Thoracic aorta (tissue), 2 donors: ENCODE results near the gene SLC35B2. TPM values are rescaled to one million over a fixed set of nuclear protein-coding genes. Genes with fewer than 3 reads are reported as not detected.

Experiments used
- ATAC-seq: fragments of 150-250 bp; one replicate; pipeline ENCODE4 v1.8.0; 2017; ENCODE audit warnings: low read depth; ENCODE audit not compliant: insufficient number of reproducible peaks, low FRiP score
- DNase-seq: peaks from one replicate; pipeline ENCODE4 v3.0.0-alpha.2; 2020; ENCODE audit warnings: low spot score
- H3K27ac ChIP-seq, 2 donors: fragments of 200-600 bp; sonication (generic); 1 replicate in 1 of 2; 2 replicates in 1 of 2; pipeline ENCODE4 v1.5.1; 2016; ENCODE audit warnings: mild to moderate bottlenecking in 2 of 2, moderate library complexity in 2 of 2
- H3K27me3 ChIP-seq: fragments of 200-600 bp; sonication (generic); replicated peaks from 2 replicates; pipeline ENCODE4 v1.6.0; 2016; ENCODE audit warnings: mild to moderate bottlenecking; ENCODE audit not compliant: insufficient read depth
- H3K36me3 ChIP-seq: fragments of 200-600 bp; sonication (generic); one replicate; pipeline ENCODE4 v1.5.1; 2016
- H3K4me1 ChIP-seq, 2 donors: fragments of 200-600 bp; sonication (generic); 1 replicate in 1 of 2; 2 replicates in 1 of 2; pipeline versions ENCODE4 v1.5.1 to v1.6.0; 2016; ENCODE audit warnings: low read depth in 2 of 2, mild to moderate bottlenecking in 1 of 2; ENCODE audit not compliant: control insufficient read depth in 1 of 2
- H3K4me3 ChIP-seq: fragments of 200-600 bp; sonication (generic); 2 replicates; pipeline ENCODE4 v1.5.1; 2016; ENCODE audit warnings: mild to moderate bottlenecking
- H3K9me3 ChIP-seq: fragments of 200-600 bp; sonication (generic); 2 replicates; pipeline ENCODE4 v1.5.1; 2016
- CTCF ChIP-seq: fragments of 200-600 bp; sonication (generic); IDR thresholded peaks from one replicate; pipeline ENCODE4 v1.5.1; 2019; ENCODE audit warnings: antibody characterized with exemption
- total RNA-seq, 2 donors: library from RNA; depleted of rRNA; stranded (reverse); fragments of >200 nt; gene quantifications; one replicate each; pipeline versions ENCODE4 v1.1.0 to v1.2.3, GENCODE V29; 2016

Gene SLC35B2
- total RNA-seq, 2 donors from 2014 or later: 19.9 to 33.3 TPM

GRCh38 chr6:44228836-44229235, 28.5 kb downstream of the SLC35B2 start:
- Histone ChIP-seq H3K4me1 (peaks cover 45 to 68% of the 10 kb centered on the region in 2 donors), H3K9me3 (no peaks in the 10 kb centered on the region), H3K27me3 (no peaks in the 10 kb centered on the region), H3K4me3 (no peak overlapping the region), H3K27ac (no peak overlapping the region), H3K36me3 (peaks cover 43% of the 10 kb centered on the region)
- TF ChIP-seq CTCF: no peak
- no peak for DNase-seq
- ATAC-seq: no peak

GRCh38 chr6:44228433-44228832, 28.9 kb downstream of the SLC35B2 start:
- DNase-seq: no peak
- H3K9me3 ChIP-seq: no peaks in the 10 kb centered on the region
- no peak for TF ChIP-seq CTCF
- ATAC-seq: no peak
- H3K4me3 ChIP-seq: no peak overlapping the region
- peaks cover 43% of the 10 kb centered on the region for H3K36me3 ChIP-seq
- H3K27ac ChIP-seq: no peak overlapping the region
- no peaks in the 10 kb centered on the region for H3K27me3 ChIP-seq
- peaks cover 41 to 64% of the 10 kb centered on the region in 2 donors for H3K4me1 ChIP-seq

- DNase-seq (no peak), ATAC-seq (no peak)
- no peak overlapping the region for H3K4me3 ChIP-seq
- no peaks in the 10 kb centered on the region for H3K9me3 ChIP-seq
- TF ChIP-seq CTCF: no peak
- peaks cover 37 to 60% of the 10 kb centered on the region in 2 donors for H3K4me1 ChIP-seq
- H3K27ac ChIP-seq: peak overlapping the region in 1 of 2 donors; percentile 60
- no peaks in the 10 kb centered on the region for H3K27me3 ChIP-seq
- peaks cover 40% of the 10 kb centered on the region for H3K36me3 ChIP-seq
These were observed 29.3 kb downstream of the SLC35B2 start for GRCh38 chr6:44228031-44228430.

- no peak for DNase-seq
- peak overlapping the region; percentile 60 to 72 for H3K27ac ChIP-seq
- ATAC-seq: no peak
- peak overlapping the region; percentile 52 for H3K4me3 ChIP-seq
- TF ChIP-seq CTCF: no peak
- H3K4me1 ChIP-seq: peaks cover 42 to 59% of the 10 kb centered on the region in 2 donors
- no peaks in the 10 kb centered on the region for H3K27me3 ChIP-seq
- H3K9me3 ChIP-seq: no peaks in the 10 kb centered on the region
- peaks cover 33% of the 10 kb centered on the region for H3K36me3 ChIP-seq
These were observed 30.1 kb downstream of the SLC35B2 start for GRCh38 chr6:44227148-44227793.

GRCh38 chr6:44226368-44227147, 30.8 kb downstream of the SLC35B2 start:
- no peaks in the 10 kb centered on the region for H3K9me3 ChIP-seq
- H3K4me1 ChIP-seq: peaks cover 47 to 60% of the 10 kb centered on the region in 2 donors
- DNase-seq (no peak), ATAC-seq (no peak)
- peak overlapping the region; percentile 60 to 72 for H3K27ac ChIP-seq
- peaks cover 27% of the 10 kb centered on the region for H3K36me3 ChIP-seq
- peak overlapping the region; percentile 52 for H3K4me3 ChIP-seq
- H3K27me3 ChIP-seq: no peaks in the 10 kb centered on the region
- TF ChIP-seq CTCF: no peak
